HG03558 (cell line): ENCODE results near the gene RIPOR3.

ENCODE experiments used
- ATAC-seq: cut with Tn5 transposase; IDR thresholded peaks from one replicate; pipeline ENCODE4 v1.9.1; 2021; ENCODE audit warnings: moderate number of reproducible peaks; ENCODE audit not compliant: unreplicated experiment; ENCODE audit errors: extremely low read depth

The RIPOR3 gene

GRCh38 chr20:50690650-50691572 lies at the start of gene RIPOR3:
TSS of gene RIPOR3 (minus strand) at chr20:50691542. CDS start at chr20:50691128, 414 bp downstream.
- ATAC-seq: no peak

- ATAC-seq: no peak
Measured at GRCh38 chr20:50737352-50737751, 46.0 kb upstream of the RIPOR3 start.

GRCh38 chr20:50735813-50736212 lies 44.5 kb upstream of the RIPOR3 start:
- no peak for ATAC-seq

GRCh38 chr20:50734730-50735679 lies 43.7 kb upstream of the RIPOR3 start:
- no peak for ATAC-seq

- ATAC-seq: no peak
Measured at GRCh38 chr20:50733644-50734349, 42.5 kb upstream of the RIPOR3 start.

GRCh38 chr20:50731930-50732690 lies 40.8 kb upstream of the RIPOR3 start:
- no peak for ATAC-seq

GRCh38 chr20:50731055-50731929 lies 40.0 kb upstream of the RIPOR3 start, which contains the start of gene PARD6B:
TSS of gene PARD6B (plus strand) at chr20:50731580. CDS start at chr20:50731787, 207 bp downstream.
- ATAC-seq: peak; percentile 71

- no peak for ATAC-seq
Measured at GRCh38 chr20:50730765-50731054, 39.4 kb upstream of the RIPOR3 start.

- no peak for ATAC-seq
Measured at GRCh38 chr20:50729901-50730764, 38.8 kb upstream of the RIPOR3 start.

GRCh38 chr20:50728981-50729874 lies 37.9 kb upstream of the RIPOR3 start:
- ATAC-seq: no peak

GRCh38 chr20:50728486-50728980 lies 37.2 kb upstream of the RIPOR3 start:
- ATAC-seq: no peak

GRCh38 chr20:50727792-50728485 lies 36.6 kb upstream of the RIPOR3 start:
- ATAC-seq: no peak

GRCh38 chr20:50726955-50727791 lies 35.8 kb upstream of the RIPOR3 start:
- ATAC-seq: no peak

GRCh38 chr20:50725724-50726005 lies 34.3 kb upstream of the RIPOR3 start:
- ATAC-seq: no peak
